HG03439 (cell line): Measurements from ENCODE around the gene MBP.

Experiments used
- ATAC-seq: cut with Tn5 transposase; IDR thresholded peaks from one replicate; pipeline ENCODE4 v1.9.1; 2021; ENCODE audit warnings: mild to moderate bottlenecking, moderate library complexity; ENCODE audit not compliant: unreplicated experiment

MBP gene

GRCh38 chr18:77151772-77152520 lies 19.4 kb upstream of the MBP start:
- ATAC-seq, result no peak

GRCh38 chr18:77151033-77151771 lies 18.6 kb upstream of the MBP start:
- ATAC-seq, result no peak

DNA sequence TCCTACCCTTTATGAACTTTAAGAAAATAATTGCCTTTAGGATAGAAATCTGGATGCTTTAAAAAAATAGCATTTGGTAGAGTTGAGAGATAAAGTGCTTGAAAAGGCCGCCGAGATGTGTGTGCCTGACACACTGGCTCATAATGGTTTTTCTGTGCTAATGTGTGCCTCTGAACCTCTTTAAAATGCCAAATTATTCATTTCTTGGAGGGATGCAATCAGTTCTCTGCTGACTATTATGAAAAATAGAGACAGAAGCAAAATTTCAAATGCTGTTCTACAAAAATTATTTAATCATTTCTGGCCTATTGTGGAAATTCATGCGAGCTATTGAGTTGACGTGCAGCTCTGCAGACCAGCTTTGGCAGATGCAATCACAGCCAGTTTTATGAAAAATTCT lies 18.0 kb upstream of the MBP start:
- ATAC-seq, result no peak

GRCh38 chr18:77148289-77148688 lies 15.7 kb upstream of the MBP start:
- no peak for ATAC-seq

GRCh38 chr18:77147418-77147852 lies 14.9 kb upstream of the MBP start:
- no peak for ATAC-seq

DNA sequence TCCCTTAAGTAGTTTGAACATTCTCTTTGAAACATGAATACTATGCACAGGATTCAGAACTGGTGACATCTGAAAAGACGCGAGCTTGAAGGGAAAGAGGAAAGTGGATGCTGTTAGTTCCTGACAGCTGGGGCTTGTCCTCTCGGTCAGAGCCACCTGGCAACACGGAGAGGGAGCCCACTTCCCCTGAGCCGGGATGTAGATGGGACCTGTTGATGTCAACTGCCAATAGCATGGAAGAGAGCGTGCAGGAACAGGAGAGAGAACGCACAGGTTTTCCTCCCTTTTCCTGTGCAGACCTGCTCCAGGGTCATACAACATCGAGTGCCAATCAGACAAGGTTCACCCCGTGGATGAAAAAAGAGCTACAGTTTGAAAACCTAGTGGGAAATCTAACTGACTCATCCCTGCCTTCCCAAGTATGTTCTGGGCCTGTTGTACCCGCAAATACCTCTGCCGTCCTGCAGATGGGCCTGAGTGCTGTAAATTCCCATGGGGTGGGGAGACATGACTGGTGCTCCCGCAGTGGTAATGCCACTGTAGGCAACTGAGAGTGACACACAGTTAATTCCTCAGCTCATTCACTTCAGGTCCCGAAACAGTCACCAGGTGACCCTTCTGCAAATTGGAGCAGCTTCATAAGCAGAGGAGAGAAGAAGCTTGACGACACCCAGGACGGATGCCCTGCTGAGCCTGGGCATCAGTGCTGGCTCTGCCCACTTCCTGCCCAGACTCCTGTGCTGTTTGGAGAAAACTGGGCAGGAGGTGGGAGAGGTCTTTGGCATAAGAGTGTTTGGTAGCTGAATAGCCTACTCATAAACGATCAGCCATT lies 13.9 kb upstream of the MBP start:
- ATAC-seq, result no peak

GRCh38 chr18:77145364-77145901 lies 12.8 kb upstream of the MBP start:
- no peak for ATAC-seq

- no peak for ATAC-seq
Observed at GRCh38 chr18:77144451-77145118, 12.0 kb upstream of the MBP start.

DNA sequence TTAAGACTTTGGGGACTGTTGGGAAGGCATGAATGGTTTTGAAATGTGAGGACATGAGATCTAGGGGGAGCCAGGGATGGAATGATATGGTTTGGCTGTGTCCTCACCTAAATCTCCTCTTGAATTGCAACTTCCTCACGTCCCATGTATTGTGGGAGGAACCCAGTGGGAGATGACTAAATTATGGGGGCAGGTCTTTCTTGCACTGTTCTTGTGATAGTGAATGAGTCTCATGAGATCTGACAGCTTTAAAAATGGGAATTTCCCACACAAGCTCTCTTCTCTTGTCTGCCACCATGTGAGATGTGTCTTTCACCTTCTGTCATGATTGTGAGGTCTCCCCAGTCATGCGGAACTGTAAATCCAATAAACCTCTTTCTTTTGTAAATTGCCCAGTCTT lies 11.5 kb upstream of the MBP start:
- no peak for ATAC-seq

- no peak for ATAC-seq
Observed at GRCh38 chr18:77143196-77143595, 10.6 kb upstream of the MBP start.

- no peak for ATAC-seq
Observed at GRCh38 chr18:77141401-77142118, 9.0 kb upstream of the MBP start.

- ATAC-seq, result no peak
Observed at GRCh38 chr18:77140439-77141109, 8.0 kb upstream of the MBP start.

- no peak for ATAC-seq
Observed at GRCh38 chr18:77140030-77140429, 7.4 kb upstream of the MBP start.

- ATAC-seq, result no peak
Observed at GRCh38 chr18:77139619-77140018, 7.0 kb upstream of the MBP start.

- ATAC-seq, result no peak
Observed at GRCh38 chr18:77138270-77138669, 5.7 kb upstream of the MBP start.

GRCh38 chr18:77137851-77138250 lies 5.3 kb upstream of the MBP start:
- no peak for ATAC-seq

DNA sequence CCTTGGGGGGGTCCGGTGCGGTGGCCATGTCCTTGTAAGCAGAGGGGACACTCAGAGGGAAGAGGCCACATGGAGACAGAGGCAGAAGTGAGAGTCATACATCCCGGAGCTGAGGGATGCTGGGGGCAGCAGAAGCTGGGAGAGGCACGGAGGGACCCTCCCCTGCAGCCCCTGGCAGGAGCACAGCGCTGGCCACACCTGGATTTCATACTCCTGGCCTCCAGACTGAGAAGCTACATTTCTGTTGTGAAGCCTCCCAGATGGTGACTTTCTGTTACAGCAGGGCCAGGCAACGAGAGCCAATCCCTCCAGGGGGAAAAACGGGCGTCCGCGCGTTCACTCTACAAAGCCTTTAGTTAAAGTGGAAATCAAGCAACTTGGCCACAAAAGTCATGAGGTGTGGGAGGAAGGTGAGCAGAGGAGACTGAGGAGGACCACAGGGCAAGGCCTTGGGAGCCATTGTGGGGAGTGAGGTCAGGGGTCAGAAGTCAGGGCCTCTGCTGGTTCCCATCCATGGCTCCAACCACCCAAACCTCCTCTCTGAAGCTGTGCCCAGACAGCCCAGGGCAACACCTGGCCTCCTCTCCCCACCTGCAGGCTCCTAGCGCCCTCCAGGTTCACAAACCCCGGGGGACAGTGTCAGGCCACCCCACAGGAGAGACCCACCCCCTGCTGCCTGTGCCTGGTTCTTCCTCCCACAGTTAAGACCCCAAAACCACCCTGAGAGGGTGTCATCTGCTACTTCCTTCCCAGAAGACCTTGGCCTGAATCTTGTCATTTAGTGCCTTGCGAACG lies 4.5 kb upstream of the MBP start:
- no peak for ATAC-seq

- no peak for ATAC-seq
Observed at GRCh38 chr18:77136076-77136718, 3.6 kb upstream of the MBP start.
